ENCODE results near the gene MTFR1L. TPM values are rescaled to one million over a fixed set of nuclear protein-coding genes. Genes with fewer than 3 reads are reported as not detected.

MTFR1L gene
- total RNA-seq, 1 experiment from 2014 or later = 32.5 TPM

DNA sequence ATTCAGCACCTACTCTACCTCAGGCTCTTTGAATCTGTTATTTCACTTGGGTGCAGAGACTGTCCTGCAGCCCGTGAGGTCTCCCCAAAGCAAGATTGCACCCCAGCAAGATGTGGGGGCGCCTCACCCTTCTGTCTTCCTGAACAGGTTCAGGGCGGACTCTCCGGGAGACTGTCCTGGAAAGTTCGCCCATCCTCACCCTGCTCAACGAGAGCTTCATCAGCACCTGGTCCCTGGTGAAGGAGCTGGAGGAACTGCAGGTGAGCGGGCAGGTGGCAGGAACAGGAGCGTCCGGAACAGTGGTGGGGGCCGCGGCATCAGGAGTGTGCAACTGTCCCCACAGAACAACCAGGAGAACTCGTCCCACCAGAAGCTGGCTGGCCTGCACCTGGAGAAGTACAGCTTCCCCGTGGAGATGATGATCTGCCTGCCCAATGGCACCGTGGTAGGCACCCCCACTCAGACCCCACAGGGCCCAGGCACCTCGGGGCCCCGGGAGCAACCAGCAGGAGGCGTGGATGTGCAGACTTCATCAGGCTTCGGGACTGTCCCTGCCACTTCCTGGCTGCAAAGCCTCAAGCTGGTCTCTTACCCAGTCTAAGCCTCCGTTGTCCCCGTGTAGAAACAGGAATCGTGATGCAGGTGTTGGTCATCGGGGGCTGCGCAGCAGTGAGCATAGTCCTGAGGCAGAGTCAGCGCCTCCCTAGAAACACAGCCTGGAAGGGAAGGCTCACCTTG, 5.9 kb upstream of the MTFR1L start:
- no peak overlapping the region for H3K9ac ChIP-seq (ENCODE audit: extremely low read depth, insufficient read length, low read length)
- no peak overlapping the region for H3K18ac ChIP-seq (ENCODE audit: insufficient read length, low read depth, low read length)
- H2BK120ac ChIP-seq (ENCODE audit: low read depth, low read length, poor library complexity, severe bottlenecking) = no peak overlapping the region
- Mint-ChIP-seq H3K4me1 (peaks cover 17 to 21% of the 10 kb centered on the region in 2 experiments), H3K27me3 (ENCODE audit: low read depth) (peaks cover 2% of the 10 kb centered on the region; the same call in 1 of the 2 replicates), H3K36me3 (ENCODE audit: insufficient read depth in 1 of 3, low read depth in 3 of 3) (peaks cover 12 to 47% (median 42%) of the 10 kb centered on the region in 3 experiments; a peak in 6 of 7 replicates), H3K4me3 (no peak overlapping the region), H3K27ac (no peak overlapping the region), H3K9me3 (no peaks in the 10 kb centered on the region)
- no peaks in the 10 kb centered on the region for H3K79me2 ChIP-seq (ENCODE audit: insufficient read depth, low read length)
- H3K4me1 ChIP-seq (ENCODE audit: insufficient read depth, low read length) = no peaks in the 10 kb centered on the region; the same call in 1 of the 2 replicates
- H2AK5ac ChIP-seq (ENCODE audit: insufficient read length, low read length) = no peak overlapping the region
- no peak overlapping the region for H2AFZ ChIP-seq (ENCODE audit: low read length)
- no peak overlapping the region for H3K23ac ChIP-seq (ENCODE audit: insufficient read length, low read depth, low read length)
- TF ChIP-seq, protein P1, sequence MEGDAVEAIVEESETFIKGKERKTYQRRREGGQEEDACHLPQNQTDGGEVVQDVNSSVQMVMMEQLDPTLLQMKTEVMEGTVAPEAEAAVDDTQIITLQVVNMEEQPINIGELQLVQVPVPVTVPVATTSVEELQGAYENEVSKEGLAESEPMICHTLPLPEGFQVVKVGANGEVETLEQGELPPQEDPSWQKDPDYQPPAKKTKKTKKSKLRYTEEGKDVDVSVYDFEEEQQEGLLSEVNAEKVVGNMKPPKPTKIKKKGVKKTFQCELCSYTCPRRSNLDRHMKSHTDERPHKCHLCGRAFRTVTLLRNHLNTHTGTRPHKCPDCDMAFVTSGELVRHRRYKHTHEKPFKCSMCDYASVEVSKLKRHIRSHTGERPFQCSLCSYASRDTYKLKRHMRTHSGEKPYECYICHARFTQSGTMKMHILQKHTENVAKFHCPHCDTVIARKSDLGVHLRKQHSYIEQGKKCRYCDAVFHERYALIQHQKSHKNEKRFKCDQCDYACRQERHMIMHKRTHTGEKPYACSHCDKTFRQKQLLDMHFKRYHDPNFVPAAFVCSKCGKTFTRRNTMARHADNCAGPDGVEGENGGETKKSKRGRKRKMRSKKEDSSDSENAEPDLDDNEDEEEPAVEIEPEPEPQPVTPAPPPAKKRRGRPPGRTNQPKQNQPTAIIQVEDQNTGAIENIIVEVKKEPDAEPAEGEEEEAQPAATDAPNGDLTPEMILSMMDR (conservative IDR thresholded peaks at IDR 0.05) = no peak
- H2BK15ac ChIP-seq (ENCODE audit: low read depth, low read length) = no peak overlapping the region
- no peaks in the 10 kb centered on the region for H3K79me1 ChIP-seq (ENCODE audit: insufficient read depth, low read depth, low read length, poor library complexity, severe bottlenecking)
- no peak overlapping the region for H3K56ac ChIP-seq (ENCODE audit: insufficient read length, low read depth, low read length)
- H4K8ac ChIP-seq (replicated peaks; ENCODE audit: insufficient read length, low read depth, low read length) = no peak overlapping the region
- no peak overlapping the region for H4K5ac ChIP-seq (ENCODE audit: insufficient read length, low read depth, low read length)
- H3K14ac ChIP-seq (ENCODE audit: insufficient read depth, low read length) = no peak overlapping the region
- H3K9me3 ChIP-seq (ENCODE audit: control insufficient read depth, low read depth, low read length) = no peaks in the 10 kb centered on the region
- no peak overlapping the region for H2BK12ac ChIP-seq (ENCODE audit: insufficient read length, low read depth, low read length)
- H4K91ac ChIP-seq (ENCODE audit: insufficient read length, low read depth, low read length) = no peak overlapping the region
- H2BK5ac ChIP-seq (ENCODE audit: insufficient read length, low read length) = no peak overlapping the region
- no CpG with 5 or more reads among the region's 24 CpGs for WGBS (ENCODE audit: extremely low coverage, insufficient read length, low lambda C conversion rate)
- no peak overlapping the region for H3K27ac ChIP-seq (ENCODE audit: insufficient read length, low read depth, low read length)
- no peak overlapping the region for H3K4ac ChIP-seq (ENCODE audit: low read depth, low read length)
- H3K27me3 ChIP-seq (ENCODE audit: insufficient read depth, low read length) = no peaks in the 10 kb centered on the region
- H3T11ph ChIP-seq (ENCODE audit: low read length) = no peak overlapping the region
- H2BK20ac ChIP-seq (ENCODE audit: low read depth, low read length, poor library complexity, severe bottlenecking) = no peak overlapping the region
- H3K4me2 ChIP-seq (ENCODE audit: insufficient read depth, insufficient read length, low read length) = no peak overlapping the region
- H4K20me1 ChIP-seq (ENCODE audit: control insufficient read depth, insufficient read depth, insufficient read length) = peaks cover 3% of the 10 kb centered on the region
- H3K23me2 ChIP-seq (ENCODE audit: insufficient read length, low read depth, low read length, poor library complexity, severe bottlenecking) = no peaks in the 10 kb centered on the region
- DNase-seq = no peak
